ENCODE results near the gene NUP214. TPM values are rescaled to one million over a fixed set of nuclear protein-coding genes. Genes with fewer than 3 reads are reported as not detected.

NUP214 gene
- total RNA-seq, 1 donor from 2014 or later, result 77.7 TPM

DNA sequence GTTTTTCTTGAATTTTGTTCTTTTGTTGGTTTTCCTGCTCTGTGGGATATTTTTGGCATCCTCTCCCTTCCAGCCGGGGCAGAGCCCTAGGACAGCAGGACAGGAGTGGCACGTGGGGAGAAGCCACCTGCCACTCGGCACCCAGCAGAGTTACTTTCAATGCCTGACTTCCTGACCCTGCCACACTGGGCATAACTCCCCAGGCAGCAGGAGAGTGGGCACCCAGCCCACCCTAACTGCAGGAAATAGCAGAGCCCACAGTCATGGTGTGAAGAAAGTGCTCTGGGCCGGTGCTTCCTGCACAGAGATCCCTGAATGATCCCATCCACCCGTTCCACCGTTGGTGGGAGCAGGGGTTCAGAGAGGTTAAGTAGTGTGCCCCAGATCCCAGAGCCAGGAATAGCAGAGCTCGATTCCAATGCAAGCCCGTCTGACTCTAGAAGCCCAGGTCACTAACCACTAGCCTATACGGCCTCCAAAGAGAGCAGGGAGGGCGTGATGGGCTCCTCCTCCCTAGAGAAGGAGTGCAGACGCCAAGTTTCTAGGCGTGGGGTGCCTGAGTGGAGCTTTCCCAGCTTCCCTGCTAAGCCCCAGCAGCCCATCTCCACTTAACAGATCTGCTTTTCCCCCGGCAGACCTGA lies 8.1 kb upstream of the NUP214 start:
- no peak for DNase-seq
- H3K4me3 Mint-ChIP-seq, result no peak overlapping the region
- no peak overlapping the region for H3K27ac Mint-ChIP-seq
- intact Hi-C loops (cut with micrococcal nuclease), result no loop called here
- H3K27me3 Mint-ChIP-seq, result peaks cover 8% of the 10 kb centered on the region
- H3K36me3 Mint-ChIP-seq (ENCODE audit: low read depth), result no peaks in the 10 kb centered on the region
- no peaks in the 10 kb centered on the region for H3K4me1 Mint-ChIP-seq
- no peaks in the 10 kb centered on the region for H3K9me3 Mint-ChIP-seq

DNA sequence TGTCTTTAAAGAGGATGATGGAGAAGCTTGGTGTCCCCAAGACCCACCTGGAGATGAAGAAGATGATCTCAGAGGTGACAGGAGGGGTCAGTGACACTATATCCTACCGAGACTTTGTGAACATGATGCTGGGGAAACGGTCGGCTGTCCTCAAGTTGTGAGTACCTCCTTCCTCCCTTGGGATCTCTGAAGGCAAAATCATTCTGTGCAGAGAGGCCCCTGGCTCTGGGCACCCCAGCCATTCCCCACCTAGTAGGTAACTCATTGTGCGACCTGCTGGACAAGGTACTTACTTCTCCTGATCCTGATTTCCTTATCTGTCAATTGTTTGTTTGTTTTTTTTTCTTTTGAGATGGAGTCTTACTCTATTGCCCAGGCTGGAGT lies 7.6 kb upstream of the NUP214 start:
- intact Hi-C loops (cut with micrococcal nuclease), result no loop called here
- DNase-seq, result no peak
- Mint-ChIP-seq H3K9me3 (no peaks in the 10 kb centered on the region), H3K4me1 (no peaks in the 10 kb centered on the region), H3K4me3 (no peak overlapping the region), H3K27me3 (peaks cover 8% of the 10 kb centered on the region), H3K36me3 (ENCODE audit: low read depth) (no peaks in the 10 kb centered on the region), H3K27ac (no peak overlapping the region)

DNA sequence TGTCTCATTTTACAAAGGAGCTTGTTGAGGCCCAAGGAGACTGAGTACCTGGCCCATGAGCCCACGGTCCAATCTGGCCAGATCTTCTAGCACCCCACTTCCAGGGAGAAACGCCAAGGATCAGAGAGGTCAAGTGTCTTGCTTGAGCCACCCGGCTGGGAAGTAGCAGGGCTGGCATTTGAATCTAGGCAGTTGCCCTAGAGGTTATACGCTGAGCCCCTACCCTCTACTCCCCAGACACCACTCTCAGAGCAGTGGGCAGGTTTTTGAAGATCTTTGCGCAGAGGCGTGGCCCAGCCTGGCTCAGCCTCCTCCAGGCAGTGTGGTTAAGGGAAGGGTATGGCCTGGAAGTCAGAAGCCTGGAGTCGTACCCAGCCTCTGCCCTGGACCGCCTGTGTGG lies 5.8 kb upstream of the NUP214 start:
- Mint-ChIP-seq H3K27me3 (peaks cover 7% of the 10 kb centered on the region), H3K4me1 (peaks cover under 1% of the 10 kb centered on the region), H3K36me3 (ENCODE audit: low read depth) (no peaks in the 10 kb centered on the region), H3K9me3 (no peaks in the 10 kb centered on the region), H3K27ac (no peak overlapping the region), H3K4me3 (no peak overlapping the region)
- no peak for DNase-seq
- intact Hi-C loops (cut with micrococcal nuclease), result no loop called here

- Mint-ChIP-seq H3K9me3 (no peaks in the 10 kb centered on the region), H3K4me3 (no peak overlapping the region), H3K36me3 (ENCODE audit: low read depth) (peaks cover 3% of the 10 kb centered on the region), H3K27ac (no peak overlapping the region), H3K4me1 (peaks cover 9% of the 10 kb centered on the region), H3K27me3 (peaks cover 9% of the 10 kb centered on the region)
- no peak for DNase-seq
- intact Hi-C loops (cut with micrococcal nuclease), result loop anchor here (10.0 kb wide), 1 partner anchor 426 kb away; the partner anchor contains the start of gene EXOSC2
Observed at GRCh38 chr9:131120620-131121228, 4.7 kb upstream of the NUP214 start.

- Mint-ChIP-seq H3K27me3 (peaks cover 9% of the 10 kb centered on the region), H3K9me3 (no peaks in the 10 kb centered on the region), H3K4me3 (no peak overlapping the region), H3K27ac (no peak overlapping the region), H3K4me1 (peaks cover 12% of the 10 kb centered on the region), H3K36me3 (ENCODE audit: low read depth) (peaks cover 6% of the 10 kb centered on the region)
- intact Hi-C loops (cut with micrococcal nuclease), result loop anchor here (10.0 kb wide), 1 partner anchor 427 kb away; the partner anchor contains the start of gene EXOSC2
- DNase-seq, result no peak
Observed at GRCh38 chr9:131121346-131121745, 4.0 kb upstream of the NUP214 start.

DNA sequence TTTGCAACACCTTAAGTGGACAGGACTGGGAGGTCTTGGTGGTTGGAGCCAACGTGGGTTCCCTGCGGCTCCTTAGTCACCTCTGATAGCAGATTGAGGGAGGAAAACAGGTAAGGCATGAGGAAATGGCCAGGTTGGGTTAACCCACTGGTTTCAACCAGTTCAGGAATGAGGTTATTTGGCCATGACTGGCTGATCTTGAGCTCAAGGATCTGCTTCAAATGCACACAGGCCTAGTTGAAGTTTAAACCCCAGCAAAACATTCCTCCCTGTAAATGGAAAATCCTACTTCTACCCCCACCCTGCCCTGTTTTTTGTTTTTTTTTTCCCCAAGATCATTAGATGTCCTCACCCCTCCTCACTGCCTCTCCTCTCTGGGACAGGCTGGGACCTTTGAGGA lies 3.2 kb upstream of the NUP214 start:
- Mint-ChIP-seq H3K36me3 (ENCODE audit: low read depth) (peaks cover 6% of the 10 kb centered on the region), H3K9me3 (no peaks in the 10 kb centered on the region), H3K4me3 (no peak overlapping the region), H3K27me3 (peaks cover 9% of the 10 kb centered on the region), H3K4me1 (peaks cover 12% of the 10 kb centered on the region), H3K27ac (no peak overlapping the region)
- intact Hi-C loops (cut with micrococcal nuclease), result loop anchor here (10.0 kb wide), 1 partner anchor 427 kb away; the partner anchor contains the start of gene EXOSC2
- DNase-seq, result no peak

DNA sequence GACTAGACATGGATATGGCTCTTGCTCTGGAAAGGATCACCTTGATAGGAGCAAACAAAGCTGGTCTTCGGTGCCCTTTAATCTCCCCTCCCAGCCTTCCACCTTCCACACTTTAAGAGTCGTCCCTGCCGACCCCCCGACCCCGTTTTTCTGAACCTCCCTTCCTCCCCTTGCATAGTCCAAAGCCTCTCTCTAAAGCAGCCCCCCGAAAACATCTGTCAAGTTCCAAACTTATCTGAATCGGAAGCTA lies 423 bp upstream of the NUP214 start:
- Mint-ChIP-seq H3K4me1 (peaks cover 26% of the 10 kb centered on the region), H3K27me3 (peaks cover 2% of the 10 kb centered on the region), H3K4me3 (peak overlapping the region; percentile 99), H3K36me3 (ENCODE audit: low read depth) (peaks cover 30% of the 10 kb centered on the region), H3K9me3 (no peaks in the 10 kb centered on the region), H3K27ac (peak overlapping the region; percentile 99)
- no peak for DNase-seq
- intact Hi-C loops (cut with micrococcal nuclease), result loop anchor here (1.0 to 10.0 kb wide), 6 partner anchors 68 to 1907 kb away; partner anchors contain the start of genes EXOSC2, FAM78A, GTF3C5 and PRRC2B

GRCh38 chr9:131126059-131126426 lies 657 bp downstream of the NUP214 start:
- Mint-ChIP-seq H3K27ac (peak overlapping the region; percentile 99), H3K9me3 (no peaks in the 10 kb centered on the region), H3K4me3 (peak overlapping the region; percentile 99), H3K36me3 (ENCODE audit: low read depth) (peaks cover 36% of the 10 kb centered on the region), H3K4me1 (peaks cover 26% of the 10 kb centered on the region), H3K27me3 (peaks cover 2% of the 10 kb centered on the region)
- DNase-seq, result no peak
- intact Hi-C loops (cut with micrococcal nuclease), result loop anchor here (5.0 to 10.0 kb wide), 3 partner anchors 69 to 1906 kb away; partner anchors contain the start of genes EXOSC2 and GTF3C5

DNA sequence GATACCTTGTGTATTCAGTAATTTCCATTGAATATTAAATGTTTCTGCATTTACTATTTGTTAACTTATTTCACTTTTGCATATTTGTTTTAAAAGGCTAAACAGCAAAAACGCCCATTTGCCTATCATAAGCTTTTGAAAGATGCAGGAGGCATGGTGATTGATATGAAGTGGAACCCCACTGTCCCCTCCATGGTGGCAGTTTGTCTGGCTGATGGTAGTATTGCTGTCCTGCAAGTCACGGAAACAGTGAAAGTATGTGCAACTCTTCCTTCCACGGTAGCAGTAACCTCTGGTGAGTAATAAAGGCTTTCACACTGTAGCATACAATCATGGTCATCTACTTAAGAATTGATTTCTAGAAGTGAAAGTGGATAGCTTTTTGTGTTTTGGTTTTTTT lies 3.8 kb downstream of the NUP214 start:
- Mint-ChIP-seq H3K4me3 (no peak overlapping the region), H3K27ac (peak overlapping the region; percentile 1), H3K36me3 (ENCODE audit: low read depth) (peaks cover 57% of the 10 kb centered on the region), H3K27me3 (peaks cover 2% of the 10 kb centered on the region), H3K4me1 (peaks cover 26% of the 10 kb centered on the region), H3K9me3 (no peaks in the 10 kb centered on the region)
- intact Hi-C loops (cut with micrococcal nuclease), result loop anchor here (5.0 to 10.0 kb wide), 3 partner anchors 72 to 1903 kb away; partner anchors contain the start of genes EXOSC2 and GTF3C5
- DNase-seq, result no peak

GRCh38 chr9:131138676-131139075 lies 13.3 kb downstream of the NUP214 start:
- no peaks in the 10 kb centered on the region for H3K27me3 Mint-ChIP-seq
- H3K36me3 Mint-ChIP-seq (ENCODE audit: low read depth), result peaks cover 62% of the 10 kb centered on the region
- H3K9me3 Mint-ChIP-seq, result no peaks in the 10 kb centered on the region

DNA sequence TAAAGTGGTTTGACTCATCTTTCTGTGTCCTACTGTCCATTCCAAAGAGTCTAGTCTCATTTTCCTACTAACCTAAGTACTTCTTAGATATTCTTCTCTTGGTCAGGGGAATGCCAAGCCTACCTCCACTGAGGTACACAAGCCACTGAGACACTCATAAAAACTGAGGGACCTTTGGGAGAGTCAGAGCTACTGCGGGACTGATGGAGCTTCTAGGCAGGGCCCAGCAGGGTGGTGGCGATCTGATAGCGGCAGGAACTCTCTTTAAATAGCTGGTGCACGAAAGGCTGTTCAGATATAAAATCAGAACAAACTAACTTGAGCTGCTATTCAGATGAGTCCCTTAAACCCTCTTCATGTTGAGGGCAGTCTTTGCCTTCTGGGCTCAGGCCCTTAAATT lies 14.7 kb downstream of the NUP214 start:
- no peak for DNase-seq
- intact Hi-C loops (cut with micrococcal nuclease), result no loop called here
- no peaks in the 10 kb centered on the region for H3K4me1 Mint-ChIP-seq
- H3K27ac Mint-ChIP-seq, result no peak overlapping the region
- no peaks in the 10 kb centered on the region for H3K9me3 Mint-ChIP-seq
- no peaks in the 10 kb centered on the region for H3K27me3 Mint-ChIP-seq
- peaks cover 62% of the 10 kb centered on the region for H3K36me3 Mint-ChIP-seq (ENCODE audit: low read depth)
- H3K4me3 Mint-ChIP-seq, result no peak overlapping the region

More at GRCh38 chr9:131138676-131139075, 13.3 kb downstream of the NUP214 start:
- no peak for DNase-seq
- Mint-ChIP-seq H3K4me1 (no peaks in the 10 kb centered on the region), H3K4me3 (no peak overlapping the region), H3K27ac (no peak overlapping the region)
- intact Hi-C loops (cut with micrococcal nuclease), result no loop called here

DNA sequence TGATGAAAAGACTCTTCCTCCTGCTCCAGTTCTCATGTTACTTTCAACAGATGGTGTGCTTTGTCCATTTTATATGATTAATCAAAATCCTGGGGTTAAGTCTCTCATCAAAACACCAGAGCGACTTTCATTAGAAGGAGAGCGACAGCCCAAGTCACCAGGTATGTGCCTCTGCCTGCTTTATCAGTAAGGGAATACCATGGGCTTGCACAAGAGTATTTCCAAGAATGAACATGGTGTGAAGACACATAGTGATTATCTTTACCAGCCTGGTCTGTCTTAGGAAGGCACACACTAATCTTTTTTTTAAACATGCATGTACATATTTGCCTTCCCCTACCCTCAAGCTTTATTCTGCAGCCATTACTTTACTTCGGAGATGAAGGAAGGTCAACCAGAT lies 15.2 kb downstream of the NUP214 start:
- H3K27me3 Mint-ChIP-seq, result no peaks in the 10 kb centered on the region
- intact Hi-C loops (cut with micrococcal nuclease), result no loop called here
- H3K27ac Mint-ChIP-seq, result no peak overlapping the region
- H3K9me3 Mint-ChIP-seq, result no peaks in the 10 kb centered on the region
- DNase-seq, result no peak
- peaks cover 65% of the 10 kb centered on the region for H3K36me3 Mint-ChIP-seq (ENCODE audit: low read depth)
- no peaks in the 10 kb centered on the region for H3K4me1 Mint-ChIP-seq
- no peak overlapping the region for H3K4me3 Mint-ChIP-seq

- no peak overlapping the region for H3K4me3 Mint-ChIP-seq
- H3K36me3 Mint-ChIP-seq (ENCODE audit: low read depth), result peaks cover 66% of the 10 kb centered on the region
Observed at GRCh38 chr9:131142160-131142559, 16.8 kb downstream of the NUP214 start.

GRCh38 chr9:131144201-131144600 lies 18.8 kb downstream of the NUP214 start:
- Mint-ChIP-seq H3K27me3 (no peaks in the 10 kb centered on the region), H3K4me1 (peaks cover under 1% of the 10 kb centered on the region), H3K36me3 (ENCODE audit: low read depth) (peaks cover 68% of the 10 kb centered on the region), H3K4me3 (no peak overlapping the region), H3K27ac (no peak overlapping the region), H3K9me3 (no peaks in the 10 kb centered on the region)
- DNase-seq, result no peak
- intact Hi-C loops (cut with micrococcal nuclease), result no loop called here

More at GRCh38 chr9:131142160-131142559, 16.8 kb downstream of the NUP214 start:
- Mint-ChIP-seq H3K4me1 (no peaks in the 10 kb centered on the region), H3K27ac (no peak overlapping the region), H3K9me3 (no peaks in the 10 kb centered on the region), H3K27me3 (no peaks in the 10 kb centered on the region)
- no peak for DNase-seq
- intact Hi-C loops (cut with micrococcal nuclease), result no loop called here
